Activated naive CD4-positive, alpha-beta T cell treated with anti-CD3 and anti-CD28 coated beads for 36 hours (primary cell): Measurements from ENCODE around the gene PLS3. TPM values are rescaled to one million over a fixed set of nuclear protein-coding genes. Genes with fewer than 3 reads are reported as not detected.

ENCODE experiments used
- CTCF ChIA-PET: fragments of 350-600 bp; sonication (Branson Sonifier 250); formaldehyde crosslinking; loops from one replicate; lab custom pipeline; 2021; ENCODE audit warnings: antibody characterized with exemption; lab: Charles Lee
- DNase-seq: peaks from one replicate; pipeline ENCODE4 v3.0.0-alpha.2; 2020
- H3K27ac Mint-ChIP-seq: one replicate; pipeline ENCODE4 v1.8.0; 2021; ENCODE audit warnings: mild to moderate bottlenecking, mixed read lengths
- H3K27me3 Mint-ChIP-seq: one replicate; pipeline ENCODE4 v1.8.0; 2021; ENCODE audit warnings: low read depth, mixed read lengths
- H3K36me3 Mint-ChIP-seq: one replicate; pipeline ENCODE4 v1.8.0; 2021; ENCODE audit warnings: low read depth, mixed read lengths
- H3K4me1 Mint-ChIP-seq: one replicate; pipeline ENCODE4 v1.8.0; 2021; ENCODE audit warnings: low read depth, mixed read lengths
- H3K4me3 Mint-ChIP-seq: one replicate; pipeline ENCODE4 v1.8.0; 2021; ENCODE audit warnings: mild to moderate bottlenecking, moderate library complexity, mixed read lengths
- H3K9me3 Mint-ChIP-seq: one replicate; pipeline ENCODE4 v1.8.0; 2021; ENCODE audit warnings: mixed read lengths
- intact Hi-C: fragments of 100-400 bp; cut with micrococcal nuclease; formaldehyde crosslinking; loops from one replicate; pipeline ENCODE4 v1.15.1; 2023
- total RNA-seq, 2 experiments: library from RNA; stranded (reverse); gene quantifications; one replicate each; pipeline ENCODE4 v1.2.3, GENCODE V29; 2021

PLS3 gene
- total RNA-seq, 2 experiments from 2014 or later = 0.81 to 1.3 TPM

GRCh38 chrX:115592997-115593734 lies 32.2 kb downstream of the PLS3 start:
- H3K27ac Mint-ChIP-seq = no peak overlapping the region
- intact Hi-C loops = no loop called here
- H3K4me3 Mint-ChIP-seq = no peak overlapping the region
- H3K27me3 Mint-ChIP-seq = no peaks in the 10 kb centered on the region
- H3K36me3 Mint-ChIP-seq = no peaks in the 10 kb centered on the region
- H3K4me1 Mint-ChIP-seq = no peaks in the 10 kb centered on the region
- no peaks in the 10 kb centered on the region for H3K9me3 Mint-ChIP-seq
- CTCF ChIA-PET = no interaction called here
- no peak for DNase-seq

DNA sequence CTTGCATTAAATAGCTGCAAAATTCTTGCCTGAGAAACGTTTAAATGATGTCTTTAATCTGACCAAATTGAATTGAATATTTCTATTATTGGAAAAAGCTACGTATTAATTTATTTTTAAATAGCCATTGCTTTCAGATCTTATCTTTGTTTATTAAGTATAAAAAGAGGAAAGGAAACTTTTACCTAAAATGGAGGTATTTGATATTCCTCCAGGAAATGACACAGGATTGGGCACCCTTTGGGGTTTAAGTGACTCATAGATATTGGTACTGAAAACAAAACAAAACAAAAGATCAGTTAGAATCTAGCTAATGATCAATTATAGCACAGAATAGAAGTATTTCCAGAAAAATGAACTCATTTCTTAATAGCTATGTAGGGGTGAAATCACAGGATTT lies 34.1 kb downstream of the PLS3 start:
- Mint-ChIP-seq H3K4me3 (no peak overlapping the region), H3K4me1 (no peaks in the 10 kb centered on the region), H3K27me3 (no peaks in the 10 kb centered on the region), H3K9me3 (no peaks in the 10 kb centered on the region), H3K27ac (no peak overlapping the region), H3K36me3 (no peaks in the 10 kb centered on the region)
- DNase-seq = no peak
- intact Hi-C loops = no loop called here
- CTCF ChIA-PET = no interaction called here

- Mint-ChIP-seq H3K36me3 (no peaks in the 10 kb centered on the region), H3K27ac (no peak overlapping the region), H3K27me3 (no peaks in the 10 kb centered on the region), H3K4me1 (no peaks in the 10 kb centered on the region), H3K9me3 (no peaks in the 10 kb centered on the region), H3K4me3 (no peak overlapping the region)
- intact Hi-C loops = no loop called here
- DNase-seq = no peak
- CTCF ChIA-PET = no interaction called here
These were observed 37.6 kb downstream of the PLS3 start for GRCh38 chrX:115598556-115598955.

- Mint-ChIP-seq H3K4me1 (no peaks in the 10 kb centered on the region), H3K4me3 (no peak overlapping the region), H3K27me3 (no peaks in the 10 kb centered on the region), H3K36me3 (no peaks in the 10 kb centered on the region), H3K9me3 (no peaks in the 10 kb centered on the region), H3K27ac (no peak overlapping the region)
- intact Hi-C loops = no loop called here
- CTCF ChIA-PET = no interaction called here
- DNase-seq = no peak
These were observed 41.3 kb downstream of the PLS3 start for GRCh38 chrX:115602308-115602707.

DNA sequence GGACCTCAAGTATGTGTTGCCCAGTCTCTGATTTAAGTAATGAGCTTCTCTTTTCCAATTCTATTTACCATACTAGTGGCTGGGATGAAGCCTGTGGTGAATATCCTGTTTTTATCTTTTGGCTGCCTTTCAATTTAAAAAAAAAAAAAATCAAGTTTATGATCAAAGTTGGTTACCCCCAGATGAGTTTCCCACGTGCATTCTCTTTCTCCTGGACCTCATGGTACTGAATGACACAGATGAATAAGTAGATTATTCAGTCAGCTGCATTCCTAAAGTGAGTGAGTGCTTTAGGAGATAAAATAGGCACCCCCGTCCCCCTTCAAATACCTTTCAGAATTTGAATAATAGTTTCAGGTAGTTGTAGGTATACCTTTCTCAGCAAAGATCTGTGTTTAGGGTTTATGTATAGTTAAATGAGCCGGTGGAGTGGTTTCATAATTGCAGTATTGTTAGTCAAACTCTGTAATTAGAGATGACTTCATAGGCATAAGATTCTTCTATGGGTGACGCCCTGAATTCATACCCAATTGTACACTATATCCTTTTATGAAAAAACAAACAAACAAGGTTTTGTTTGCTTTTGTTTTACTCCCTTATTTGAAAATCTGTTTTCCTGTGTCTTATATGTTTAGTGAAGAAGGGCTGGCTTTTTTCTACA lies 41.9 kb downstream of the PLS3 start:
- no peak for DNase-seq
- Mint-ChIP-seq H3K36me3 (no peaks in the 10 kb centered on the region), H3K27ac (no peak overlapping the region), H3K27me3 (no peaks in the 10 kb centered on the region), H3K9me3 (no peaks in the 10 kb centered on the region), H3K4me1 (no peaks in the 10 kb centered on the region), H3K4me3 (no peak overlapping the region)
- CTCF ChIA-PET = no interaction called here
- intact Hi-C loops = no loop called here

GRCh38 chrX:115603534-115604074 lies 42.6 kb downstream of the PLS3 start:
- Mint-ChIP-seq H3K4me3 (no peak overlapping the region), H3K36me3 (no peaks in the 10 kb centered on the region), H3K9me3 (no peaks in the 10 kb centered on the region), H3K27ac (no peak overlapping the region), H3K27me3 (no peaks in the 10 kb centered on the region), H3K4me1 (no peaks in the 10 kb centered on the region)
- CTCF ChIA-PET = no interaction called here
- intact Hi-C loops = no loop called here
- no peak for DNase-seq

- H3K4me1 Mint-ChIP-seq = no peaks in the 10 kb centered on the region
- H3K4me3 Mint-ChIP-seq = no peak overlapping the region
- no peak for DNase-seq
- no peaks in the 10 kb centered on the region for H3K36me3 Mint-ChIP-seq
- no peak overlapping the region for H3K27ac Mint-ChIP-seq
- intact Hi-C loops = no loop called here
- no peaks in the 10 kb centered on the region for H3K9me3 Mint-ChIP-seq
- CTCF ChIA-PET = no interaction called here
- H3K27me3 Mint-ChIP-seq = no peaks in the 10 kb centered on the region
These were observed 45.9 kb downstream of the PLS3 start for GRCh38 chrX:115606861-115607260.

DNA sequence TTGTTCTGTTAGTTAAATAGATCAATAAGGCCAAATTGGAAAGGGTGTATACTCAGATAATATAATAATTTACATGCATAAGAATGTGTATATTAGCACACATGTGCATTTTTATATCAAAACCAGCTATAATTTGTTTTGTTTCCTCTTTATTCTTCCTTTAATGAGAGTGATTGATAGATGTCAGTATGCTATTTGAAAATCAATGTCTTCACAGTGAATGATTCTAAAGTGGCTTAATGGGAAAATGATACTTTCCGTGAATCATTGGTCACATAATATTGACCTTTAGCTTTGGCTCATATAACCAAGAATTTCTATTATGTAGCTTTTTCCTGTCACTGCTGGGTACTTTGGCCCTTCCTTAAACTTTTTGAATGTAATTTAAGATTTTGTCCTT lies 48.6 kb downstream of the PLS3 start:
- no peak overlapping the region for H3K4me3 Mint-ChIP-seq
- H3K27ac Mint-ChIP-seq = no peak overlapping the region
- no peak for DNase-seq
- H3K27me3 Mint-ChIP-seq = no peaks in the 10 kb centered on the region
- intact Hi-C loops = no loop called here
- H3K4me1 Mint-ChIP-seq = no peaks in the 10 kb centered on the region
- CTCF ChIA-PET = no interaction called here
- H3K36me3 Mint-ChIP-seq = no peaks in the 10 kb centered on the region
- no peaks in the 10 kb centered on the region for H3K9me3 Mint-ChIP-seq

GRCh38 chrX:115616943-115617563 lies 56.1 kb downstream of the PLS3 start:
- no peak overlapping the region for H3K27ac Mint-ChIP-seq
- CTCF ChIA-PET = no interaction called here

DNA sequence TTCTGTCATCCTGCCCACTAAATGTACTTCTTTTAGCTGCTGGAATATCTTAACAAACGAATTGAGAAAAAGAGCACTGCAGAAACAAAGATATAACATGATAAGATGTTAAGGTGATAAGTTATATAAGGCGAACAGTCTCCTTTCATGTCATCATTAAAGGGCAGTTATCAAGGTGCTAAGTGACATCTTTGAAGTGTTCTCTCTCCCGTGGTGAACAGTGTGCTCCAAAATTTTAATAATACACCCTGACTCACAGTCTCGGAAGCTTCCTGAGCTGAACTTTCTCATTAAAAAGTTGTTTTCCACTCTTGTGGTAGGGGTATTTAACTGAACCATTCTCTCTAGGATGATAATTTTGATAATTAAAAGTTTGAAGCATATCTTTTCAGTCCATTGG lies 61.6 kb downstream of the PLS3 start:
- intact Hi-C loops = no loop called here
- DNase-seq = no peak
- H3K9me3 Mint-ChIP-seq = no peaks in the 10 kb centered on the region
- no peaks in the 10 kb centered on the region for H3K36me3 Mint-ChIP-seq
- no peaks in the 10 kb centered on the region for H3K27me3 Mint-ChIP-seq
- no peak overlapping the region for H3K4me3 Mint-ChIP-seq
- H3K27ac Mint-ChIP-seq = no peak overlapping the region
- H3K4me1 Mint-ChIP-seq = no peaks in the 10 kb centered on the region
- CTCF ChIA-PET = no interaction called here

More at GRCh38 chrX:115616943-115617563, 56.1 kb downstream of the PLS3 start:
- no peak overlapping the region for H3K4me3 Mint-ChIP-seq
- no peaks in the 10 kb centered on the region for H3K9me3 Mint-ChIP-seq
- H3K27me3 Mint-ChIP-seq = no peaks in the 10 kb centered on the region
- peaks cover 2% of the 10 kb centered on the region for H3K4me1 Mint-ChIP-seq
- no peak for DNase-seq
- intact Hi-C loops = no loop called here
- no peaks in the 10 kb centered on the region for H3K36me3 Mint-ChIP-seq

DNA sequence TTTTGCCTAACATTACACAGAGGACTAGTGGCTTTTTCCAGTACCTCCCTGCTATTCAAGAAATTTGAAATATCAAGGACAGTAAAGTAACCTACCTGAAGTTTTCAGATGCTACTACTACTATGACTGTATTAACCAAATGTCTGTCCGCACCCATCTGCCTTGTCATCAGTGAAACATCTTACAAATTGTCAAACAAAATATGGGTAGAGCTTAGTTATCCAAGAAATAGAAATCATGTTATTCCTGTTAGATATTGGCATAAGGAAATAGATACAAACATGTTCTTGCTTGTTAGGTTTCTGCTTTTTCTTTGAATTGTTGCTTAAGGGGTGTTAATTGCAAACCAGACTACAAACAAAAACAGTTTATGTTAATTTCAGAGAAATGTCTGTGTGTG lies 63.9 kb downstream of the PLS3 start:
- DNase-seq = no peak
- Mint-ChIP-seq H3K4me3 (no peak overlapping the region), H3K4me1 (no peaks in the 10 kb centered on the region), H3K27me3 (no peaks in the 10 kb centered on the region), H3K27ac (no peak overlapping the region), H3K36me3 (no peaks in the 10 kb centered on the region), H3K9me3 (no peaks in the 10 kb centered on the region)
- CTCF ChIA-PET = no interaction called here
- intact Hi-C loops = no loop called here

DNA sequence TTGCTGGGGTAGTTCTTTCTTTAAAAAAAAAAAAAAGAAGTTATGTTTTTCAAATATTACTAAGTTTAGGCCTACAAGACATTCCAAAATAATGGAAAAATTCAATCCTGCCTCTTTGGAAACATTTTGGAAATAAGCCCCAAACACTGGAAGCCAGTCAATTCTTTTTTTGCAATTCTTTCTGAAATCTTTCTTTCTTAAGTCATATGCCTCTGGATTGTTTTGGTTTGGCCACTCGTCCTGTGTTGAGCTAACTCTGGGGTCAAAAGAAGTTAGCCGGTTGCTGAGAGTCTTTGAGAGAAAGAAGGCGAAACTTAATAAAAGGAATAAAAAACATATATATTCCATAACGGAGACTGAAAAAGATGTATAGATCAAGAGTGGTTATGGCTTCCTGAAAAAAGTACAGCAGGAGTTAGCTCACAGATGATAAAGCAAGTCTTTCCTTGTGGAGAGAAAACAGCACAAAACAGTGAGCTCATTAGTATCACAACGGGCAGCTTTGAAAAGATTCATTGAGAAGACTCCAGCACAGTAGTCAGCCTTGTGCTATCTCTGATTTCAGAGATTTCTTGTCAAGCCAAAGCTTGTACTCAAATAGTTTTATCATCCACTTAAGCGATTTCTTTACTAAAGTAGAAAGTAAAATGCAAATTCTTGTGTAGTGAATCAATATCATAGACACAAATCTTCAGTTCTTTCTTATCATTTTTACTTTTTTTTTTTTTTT lies 64.8 kb downstream of the PLS3 start:
- intact Hi-C loops = no loop called here
- no peak for DNase-seq
- no peak overlapping the region for H3K4me3 Mint-ChIP-seq
- H3K27me3 Mint-ChIP-seq = no peaks in the 10 kb centered on the region
- CTCF ChIA-PET = interaction anchor here (0.6 kb wide), 1 partner anchor 606 kb away, joined by 3 read pairs; no protein-coding TSS in a partner anchor
- no peaks in the 10 kb centered on the region for H3K36me3 Mint-ChIP-seq
- H3K9me3 Mint-ChIP-seq = no peaks in the 10 kb centered on the region
- H3K4me1 Mint-ChIP-seq = no peaks in the 10 kb centered on the region
- H3K27ac Mint-ChIP-seq = no peak overlapping the region
